Upper lobe of left lung (tissue), 4 donors: ENCODE data around the gene TRA2B.

ENCODE experiments used
- EP300 ChIP-seq, 4 donors: sonication (generic); formaldehyde crosslinking; IDR thresholded peaks; one replicate each; pipeline ENCODE4 v1.5.1; 2017; ENCODE audit warnings: antibody characterized with exemption in 4 of 4, control low read depth in 2 of 4
- POLR2A ChIP-seq, 4 donors: fragments of 450-650 bp; IDR thresholded peaks; one replicate each; pipeline ENCODE4 v1.5.1; 2016 to 2017; ENCODE audit warnings: antibody characterized with exemption in 4 of 4, mild to moderate bottlenecking in 2 of 4
- POLR2AphosphoS5 ChIP-seq, 2 donors: sonication (generic); formaldehyde crosslinking; IDR thresholded peaks; one replicate each; pipeline ENCODE4 v1.5.1; 2017; ENCODE audit warnings: antibody characterized with exemption in 2 of 2
- TF ChIP-seq, protein P1 (sequence below), 6 experiments: fragments of 450-650 bp in 4 of 6; fragments of 200-600 bp in 2 of 6; sonication (generic) in 2 of 6; IDR thresholded peaks; one replicate each; pipeline ENCODE4 v1.5.1; 2016 to 2019; ENCODE audit warnings: antibody characterized with exemption in 6 of 6

DNA sequence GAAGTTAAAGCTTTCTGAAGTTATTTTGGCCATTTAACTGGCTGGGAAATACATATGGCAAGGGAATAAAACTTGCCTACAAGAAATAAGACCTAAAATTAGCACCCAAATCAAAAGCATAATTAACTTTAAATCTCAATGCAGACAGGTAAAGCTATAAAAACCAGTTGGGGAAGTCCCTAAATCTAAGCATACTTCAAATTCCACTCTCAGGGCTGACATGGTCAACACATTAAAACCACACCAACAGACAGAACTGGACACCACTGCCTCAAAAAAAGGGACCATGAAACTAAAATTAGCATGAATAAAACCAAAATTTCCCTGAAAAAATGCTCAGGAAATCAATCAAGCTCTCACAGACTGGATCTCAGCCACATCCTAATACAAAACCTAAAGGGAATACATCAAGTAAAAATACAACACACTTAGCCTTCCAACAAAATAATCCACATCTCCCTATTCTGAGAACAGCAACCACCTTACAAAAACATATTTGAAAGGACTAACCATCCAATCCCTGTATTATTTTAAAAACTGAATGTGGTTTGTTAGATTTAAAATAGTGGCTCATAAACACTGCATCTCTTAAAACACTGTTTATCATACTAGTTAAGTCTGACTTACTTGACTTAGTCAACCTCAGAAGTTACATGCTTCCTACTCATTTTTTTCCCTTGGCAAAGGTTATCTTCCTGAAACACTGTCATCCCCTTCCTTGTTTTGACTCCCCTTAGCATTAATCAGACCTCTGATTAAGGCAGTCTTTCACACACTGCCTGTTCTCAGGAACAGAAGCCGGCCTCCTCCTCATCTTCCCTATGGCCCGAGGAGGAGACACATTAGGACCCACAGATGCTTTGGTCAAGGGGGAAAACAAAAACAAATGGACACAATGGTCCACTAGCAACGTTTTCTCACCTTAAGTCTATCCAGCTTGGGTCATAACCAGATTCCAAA lies 8.3 kb downstream of the TRA2B start:
- no peak for TF ChIP-seq POLR2A (IDR thresholded peaks at IDR 0.05)
- TF ChIP-seq, protein P1, sequence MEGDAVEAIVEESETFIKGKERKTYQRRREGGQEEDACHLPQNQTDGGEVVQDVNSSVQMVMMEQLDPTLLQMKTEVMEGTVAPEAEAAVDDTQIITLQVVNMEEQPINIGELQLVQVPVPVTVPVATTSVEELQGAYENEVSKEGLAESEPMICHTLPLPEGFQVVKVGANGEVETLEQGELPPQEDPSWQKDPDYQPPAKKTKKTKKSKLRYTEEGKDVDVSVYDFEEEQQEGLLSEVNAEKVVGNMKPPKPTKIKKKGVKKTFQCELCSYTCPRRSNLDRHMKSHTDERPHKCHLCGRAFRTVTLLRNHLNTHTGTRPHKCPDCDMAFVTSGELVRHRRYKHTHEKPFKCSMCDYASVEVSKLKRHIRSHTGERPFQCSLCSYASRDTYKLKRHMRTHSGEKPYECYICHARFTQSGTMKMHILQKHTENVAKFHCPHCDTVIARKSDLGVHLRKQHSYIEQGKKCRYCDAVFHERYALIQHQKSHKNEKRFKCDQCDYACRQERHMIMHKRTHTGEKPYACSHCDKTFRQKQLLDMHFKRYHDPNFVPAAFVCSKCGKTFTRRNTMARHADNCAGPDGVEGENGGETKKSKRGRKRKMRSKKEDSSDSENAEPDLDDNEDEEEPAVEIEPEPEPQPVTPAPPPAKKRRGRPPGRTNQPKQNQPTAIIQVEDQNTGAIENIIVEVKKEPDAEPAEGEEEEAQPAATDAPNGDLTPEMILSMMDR (IDR thresholded peaks at IDR 0.05), result no peak
- no peak for TF ChIP-seq POLR2AphosphoS5 (IDR thresholded peaks at IDR 0.05)
- TF ChIP-seq EP300 (IDR thresholded peaks at IDR 0.05), result no peak
